Measurements from ENCODE around the gene APBB2.

APBB2 gene

DNA sequence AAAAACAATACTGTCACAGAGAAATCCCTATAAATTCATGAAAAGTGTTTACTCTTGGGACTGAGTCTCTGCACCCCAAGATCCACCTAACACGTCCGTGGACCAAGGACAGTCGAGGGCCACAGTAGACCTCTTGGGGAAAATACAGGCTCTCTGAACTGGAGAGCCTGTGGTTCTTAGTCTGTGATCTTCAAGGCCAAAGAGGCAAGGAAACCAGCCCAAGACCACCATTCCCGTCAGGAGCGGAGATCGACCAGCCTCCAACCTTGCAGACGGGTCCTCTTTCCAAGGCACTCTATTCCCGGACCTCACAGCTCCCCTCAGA is 1.6 kb upstream of the APBB2 start:
- DNase-seq (ENCODE audit: low spot score), result no peak

DNA sequence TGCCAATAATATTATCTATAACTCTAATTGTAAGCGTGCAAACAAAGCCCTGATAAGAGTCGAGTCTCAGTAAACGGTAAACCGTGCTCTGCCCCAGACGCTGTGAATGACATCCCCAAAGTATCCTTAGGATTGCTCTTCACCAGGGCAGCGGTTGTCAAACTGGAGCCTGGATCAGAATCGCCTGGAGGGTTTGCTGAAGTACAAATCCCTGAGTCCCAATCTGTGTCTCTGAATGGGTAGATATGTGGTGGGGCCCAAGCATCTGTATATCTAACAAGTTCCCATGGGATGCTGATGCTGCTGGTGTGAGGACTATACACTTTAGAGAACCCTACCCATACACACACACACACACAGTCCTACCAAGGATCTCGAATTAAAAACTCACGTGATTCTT is 813 bp upstream of the APBB2 start:
- DNase-seq (ENCODE audit: low spot score), result no peak

DNA sequence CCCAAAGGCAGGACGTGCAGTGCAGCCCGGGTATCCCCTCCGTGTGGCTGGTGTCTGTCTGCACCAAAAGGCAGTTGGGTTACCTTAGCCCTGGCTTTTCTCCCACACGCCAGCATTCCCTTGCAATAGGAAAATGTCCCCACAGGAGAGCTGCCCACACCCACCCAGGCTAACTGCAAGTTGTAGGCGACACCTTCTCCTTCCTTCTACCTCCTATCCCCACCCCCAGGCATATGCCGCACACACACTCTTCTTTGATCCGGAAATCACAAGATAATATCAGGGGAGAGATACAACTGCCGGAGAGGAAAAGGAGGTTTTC is 444 bp upstream of the APBB2 start:
- DNase-seq (ENCODE audit: low spot score), result no peak

GRCh38 chr4:41213625-41214135 is 662 bp downstream of the APBB2 start:
- DNase-seq (ENCODE audit: low spot score), result no peak

- DNase-seq (ENCODE audit: low spot score), result no peak
Measured at GRCh38 chr4:41212616-41213203, 1.6 kb downstream of the APBB2 start.

- no peak for DNase-seq (ENCODE audit: low spot score)
Measured at GRCh38 chr4:41211951-41212615, 2.3 kb downstream of the APBB2 start.

DNA sequence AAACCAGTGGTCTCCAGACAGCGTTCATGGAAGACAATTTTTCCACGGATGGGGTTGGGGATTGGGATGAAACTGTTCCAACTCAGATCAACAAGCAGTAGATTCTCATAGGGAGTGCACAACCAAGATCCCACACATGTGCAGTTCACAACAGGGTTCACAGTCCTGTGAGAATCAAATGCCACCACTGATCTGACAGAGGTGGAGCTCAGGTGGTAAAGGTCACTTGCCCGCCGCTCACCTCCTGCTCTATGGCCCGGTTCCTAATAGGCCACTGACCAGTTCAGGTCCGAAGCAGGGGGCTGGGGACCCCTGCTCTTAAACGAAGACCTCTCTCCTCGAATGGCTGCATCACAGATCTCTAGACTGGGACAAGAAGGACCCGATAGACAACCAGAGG is 4.4 kb downstream of the APBB2 start:
- DNase-seq (ENCODE audit: low spot score), result no peak

GRCh38 chr4:41209187-41209586 is 5.2 kb downstream of the APBB2 start:
- no peak for DNase-seq (ENCODE audit: low spot score)

GRCh38 chr4:41207291-41207831 is 7.0 kb downstream of the APBB2 start:
- no peak for DNase-seq (ENCODE audit: low spot score)

DNA sequence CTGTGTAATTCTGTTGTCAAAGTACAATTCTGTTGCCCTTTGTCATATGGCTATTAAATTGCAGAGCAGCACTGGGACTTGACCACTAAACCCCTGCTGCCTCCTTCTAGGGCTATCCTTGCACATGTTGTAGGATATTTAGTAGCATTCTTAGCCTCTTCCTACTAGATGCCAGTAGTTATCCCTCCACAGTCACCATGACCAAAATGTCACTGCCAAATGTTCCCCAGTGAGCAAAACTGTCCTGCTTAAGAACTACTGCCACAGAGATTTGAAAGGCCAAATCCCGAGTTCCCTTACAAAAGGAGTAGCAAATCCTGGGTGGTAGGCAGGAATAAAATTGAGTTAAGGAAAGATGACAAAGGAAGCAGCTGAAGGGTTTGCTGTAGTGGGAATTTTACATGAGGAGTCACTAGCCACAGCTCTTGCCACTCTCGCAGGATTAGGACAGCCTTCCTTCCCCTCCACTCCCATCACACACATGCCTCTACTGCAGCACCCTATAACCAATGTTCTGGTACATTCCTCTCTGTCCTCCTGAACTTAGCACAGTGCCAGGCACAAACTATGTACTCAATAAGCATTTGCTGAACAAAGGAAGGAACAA is 8.4 kb downstream of the APBB2 start:
- no peak for DNase-seq (ENCODE audit: low spot score)

DNA sequence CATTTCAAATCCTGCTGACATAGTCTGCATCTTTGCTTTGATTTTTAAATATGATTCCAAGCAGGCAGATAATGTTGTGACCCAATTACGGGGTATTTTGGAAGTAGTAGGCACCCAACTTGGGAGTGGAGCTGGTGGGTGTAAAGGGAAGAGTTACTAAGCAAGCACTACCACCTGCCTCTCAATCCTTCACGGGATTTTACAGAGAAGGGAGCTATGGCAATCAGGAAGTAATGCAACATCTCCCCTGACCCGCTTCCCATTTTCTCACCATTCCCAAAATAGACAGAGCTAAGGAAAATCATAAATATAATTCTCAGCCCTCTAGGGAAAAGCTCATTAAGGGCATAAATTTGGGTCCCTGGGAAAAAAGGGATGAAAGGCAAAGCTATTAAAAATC is 9.2 kb downstream of the APBB2 start:
- DNase-seq (ENCODE audit: low spot score), result no peak

GRCh38 chr4:41204400-41204978 is 9.9 kb downstream of the APBB2 start:
- peak; percentile 71 for DNase-seq (ENCODE audit: low spot score)

DNA sequence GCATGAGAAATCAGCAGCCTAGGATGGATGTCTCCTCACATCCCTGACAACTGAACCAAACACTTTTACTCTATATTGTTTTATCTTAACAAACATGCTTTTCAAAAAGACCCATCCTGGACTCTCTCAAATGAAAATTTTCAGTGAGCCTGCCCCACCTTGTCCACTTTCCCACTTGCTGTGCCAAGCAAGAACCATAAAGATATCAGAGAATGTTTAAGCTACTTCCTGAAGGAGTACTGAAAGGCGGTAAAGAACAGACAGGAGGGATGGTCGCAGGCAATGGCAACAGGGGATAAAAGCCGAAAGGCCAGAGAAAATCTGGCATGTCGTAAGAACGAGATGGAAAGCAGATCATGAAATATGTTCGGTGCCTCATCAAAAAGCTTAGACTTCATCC is 10.5 kb downstream of the APBB2 start:
- DNase-seq (ENCODE audit: low spot score), result no peak

- DNase-seq (ENCODE audit: low spot score), result no peak
Measured at GRCh38 chr4:41202820-41203568, 11.3 kb downstream of the APBB2 start.

DNA sequence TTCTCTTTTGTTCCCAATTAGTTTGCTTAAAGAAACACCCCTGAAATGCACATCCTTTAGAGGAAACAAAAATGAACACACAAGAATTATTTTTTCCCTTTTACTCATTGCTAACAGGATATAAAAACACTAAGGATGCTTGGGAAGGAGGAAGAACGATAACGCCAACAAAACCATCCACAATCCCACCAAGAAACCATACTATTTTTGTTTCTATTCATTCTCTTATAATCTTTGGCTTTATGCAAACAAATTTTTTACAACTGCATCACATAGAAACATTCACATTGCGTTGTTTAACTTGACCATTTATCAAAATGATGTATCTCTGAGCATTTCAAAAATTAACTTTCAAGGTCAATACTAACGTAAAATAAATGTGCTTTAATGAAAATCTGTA is 12.0 kb downstream of the APBB2 start:
- DNase-seq (ENCODE audit: low spot score), result no peak

DNA sequence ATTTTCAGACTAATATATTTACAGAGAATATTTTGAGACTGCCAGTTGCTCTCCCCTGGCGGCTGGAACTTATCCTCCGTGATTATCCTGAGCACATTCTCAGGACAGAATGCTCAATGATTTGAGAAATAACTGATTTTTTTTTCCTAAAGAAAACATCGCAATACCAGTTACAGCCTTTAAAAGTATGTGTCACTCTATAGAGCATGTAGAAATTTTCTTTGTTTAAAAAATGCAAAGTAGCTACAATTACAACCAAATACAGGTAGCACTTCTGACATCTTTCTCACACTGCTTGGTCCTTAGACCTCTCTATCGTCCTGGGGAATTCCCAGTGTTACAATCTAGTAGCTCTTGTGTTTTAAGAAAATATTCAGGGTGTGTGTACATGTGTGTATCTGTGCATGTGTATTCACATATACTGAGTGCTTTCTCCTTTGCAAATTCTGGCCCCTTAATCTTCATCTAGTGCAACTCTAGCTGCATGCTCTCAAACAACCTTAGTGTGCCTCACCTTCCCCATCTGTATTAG is 13.8 kb downstream of the APBB2 start:
- no peak for DNase-seq (ENCODE audit: low spot score)

- DNase-seq (ENCODE audit: low spot score), result peak; percentile 69
Measured at GRCh38 chr4:41199788-41200187, 14.6 kb downstream of the APBB2 start.

GRCh38 chr4:41197996-41198395 is 16.3 kb downstream of the APBB2 start:
- DNase-seq (ENCODE audit: low spot score), result no peak

GRCh38 chr4:41197495-41197894 is 16.8 kb downstream of the APBB2 start:
- DNase-seq (ENCODE audit: low spot score), result no peak

DNA sequence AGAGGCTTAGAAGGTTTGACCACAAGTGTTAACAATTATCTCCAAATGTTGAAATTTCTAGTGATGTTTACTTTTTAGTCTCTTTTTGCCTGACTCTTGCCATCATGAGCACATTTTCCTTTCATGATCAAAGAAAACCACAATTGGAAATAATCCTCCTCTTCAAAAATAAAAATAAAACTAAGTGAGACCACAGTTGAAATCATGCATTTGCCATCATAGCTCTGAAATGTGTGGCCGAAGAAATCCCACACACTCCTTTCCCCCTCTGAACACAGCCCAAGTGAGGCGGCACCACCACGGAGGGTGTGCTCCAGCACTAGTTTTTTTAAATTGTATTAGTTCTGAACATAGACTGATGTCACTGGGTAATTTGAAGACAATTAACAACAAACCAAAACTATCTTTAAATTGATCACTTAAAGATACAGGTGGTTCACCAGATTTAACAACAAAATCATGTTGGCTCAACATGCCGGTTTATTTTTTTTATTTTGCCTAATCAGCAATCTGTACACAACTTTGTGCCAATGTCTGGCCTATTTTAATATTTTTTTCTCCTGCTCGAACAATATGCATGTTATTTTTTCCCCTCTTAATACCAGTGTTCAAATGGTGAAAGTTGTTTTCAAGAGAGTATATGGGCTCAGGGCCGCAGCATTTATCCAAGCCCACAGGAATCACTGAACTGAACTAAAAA is 17.6 kb downstream of the APBB2 start:
- DNase-seq (ENCODE audit: low spot score), result no peak

- no peak for DNase-seq (ENCODE audit: low spot score)
Measured at GRCh38 chr4:41192136-41192535, 22.2 kb downstream of the APBB2 start.

GRCh38 chr4:41189666-41190065 is 24.7 kb downstream of the APBB2 start:
- DNase-seq (ENCODE audit: low spot score), result no peak

All from kidney capillary endothelial cell (primary cell).